Endothelial cell of hepatic sinusoid (primary cell): ENCODE results near the gene UCN.
"Not testable (repeated sequence)": the region's sequence is repeated elsewhere in the genome, so short reads cannot be mapped to it uniquely, and the experiment has no call there.

Experiments used
- in situ Hi-C: cut with HindIII; loops from 2 replicates; pipeline ENCODE4 v1.10.0; 2017; ENCODE audit warnings: low sequenced_read_pairs

Gene UCN

DNA sequence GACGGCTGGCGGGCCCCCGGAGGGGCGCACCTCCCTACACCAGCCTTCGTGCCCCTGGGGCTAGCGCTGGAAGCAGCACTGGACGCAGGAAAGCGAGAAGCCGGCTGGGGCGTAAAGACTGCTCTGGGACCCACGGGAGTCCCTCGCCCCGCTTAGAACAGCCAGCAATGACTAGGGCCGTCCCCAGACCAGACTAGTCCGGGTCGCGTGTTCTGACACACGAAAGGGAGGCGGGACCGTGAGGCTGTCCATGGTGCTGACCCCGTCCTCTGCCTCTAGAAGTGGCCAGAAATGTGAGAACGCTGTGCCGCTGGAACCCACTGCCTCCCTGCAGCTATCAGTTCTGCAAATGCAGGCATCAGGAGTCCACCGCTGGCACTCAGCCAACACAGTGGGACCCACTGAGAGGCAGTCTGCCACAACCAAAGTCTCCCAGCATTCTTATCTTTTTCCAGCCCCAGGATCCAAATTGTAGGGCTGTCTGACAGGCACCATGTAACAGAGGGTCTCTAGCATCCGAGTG lies at the start of gene UCN:
TSS of gene UCN (minus strand) at position 87 of the 523 bp plus-strand sequence. CDS start 550 bp downstream, outside the sequence.
- in situ Hi-C loops: no loop called here

DNA sequence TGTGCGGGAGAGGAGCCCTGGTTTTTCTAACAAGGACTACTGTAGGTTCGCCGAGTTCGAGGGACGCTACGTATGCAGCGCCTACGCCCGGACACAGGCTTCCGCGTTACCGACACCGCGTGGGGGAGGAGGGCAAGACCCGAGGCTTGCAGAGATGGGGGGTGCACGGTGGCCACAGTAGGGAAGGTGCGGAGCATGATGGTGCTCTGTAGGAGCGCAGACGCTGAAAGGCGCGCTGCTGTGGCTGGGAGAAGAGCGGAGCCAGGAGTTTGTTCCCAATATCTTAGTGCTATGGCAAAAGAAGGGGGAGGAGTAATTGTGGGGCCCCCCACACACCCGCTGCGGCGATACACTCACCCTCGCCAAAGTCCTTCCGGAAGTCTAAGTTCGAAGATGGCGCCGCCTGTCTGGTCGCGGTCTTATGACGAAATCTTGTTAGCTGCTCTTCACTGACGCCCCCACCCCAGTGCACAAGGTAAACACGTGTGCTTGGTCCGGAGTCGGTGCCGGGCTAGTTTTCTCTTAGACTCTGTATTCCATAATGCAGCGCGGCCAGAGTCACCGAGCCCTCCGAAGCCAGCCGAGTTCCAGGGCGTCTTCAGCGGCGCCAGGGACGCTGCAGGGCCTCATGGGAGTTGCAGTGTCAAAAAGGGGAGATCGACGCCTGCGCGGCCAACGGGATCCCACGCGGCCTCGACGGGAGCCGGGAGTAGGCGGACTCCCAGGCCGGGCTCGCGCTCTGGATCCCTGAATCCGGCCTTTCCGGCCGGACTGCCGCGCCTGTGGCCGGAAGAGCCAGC lies 48.3 kb upstream of the UCN start, which contains the start of gene GTF3C2:
TSS of gene GTF3C2 (minus strand) at position 383 of the 800 bp plus-strand sequence. CDS start 13,210 bp downstream, outside the sequence.
- in situ Hi-C loops: no loop called here

- in situ Hi-C loops: no loop called here
Measured at GRCh38 chr2:27356056-27356381, 47.8 kb upstream of the UCN start.

- in situ Hi-C loops: no loop called here
Measured at GRCh38 chr2:27354597-27354927, 46.3 kb upstream of the UCN start.

- in situ Hi-C loops: no loop called here
Measured at GRCh38 chr2:27353762-27354596, 45.7 kb upstream of the UCN start.

GRCh38 chr2:27353386-27353761 lies 45.1 kb upstream of the UCN start:
- in situ Hi-C loops: not testable (repeated sequence)

GRCh38 chr2:27351802-27352598 lies 43.8 kb upstream of the UCN start:
- in situ Hi-C loops: no loop called here

GRCh38 chr2:27350106-27350693 lies 42.0 kb upstream of the UCN start:
- in situ Hi-C loops: no loop called here

DNA sequence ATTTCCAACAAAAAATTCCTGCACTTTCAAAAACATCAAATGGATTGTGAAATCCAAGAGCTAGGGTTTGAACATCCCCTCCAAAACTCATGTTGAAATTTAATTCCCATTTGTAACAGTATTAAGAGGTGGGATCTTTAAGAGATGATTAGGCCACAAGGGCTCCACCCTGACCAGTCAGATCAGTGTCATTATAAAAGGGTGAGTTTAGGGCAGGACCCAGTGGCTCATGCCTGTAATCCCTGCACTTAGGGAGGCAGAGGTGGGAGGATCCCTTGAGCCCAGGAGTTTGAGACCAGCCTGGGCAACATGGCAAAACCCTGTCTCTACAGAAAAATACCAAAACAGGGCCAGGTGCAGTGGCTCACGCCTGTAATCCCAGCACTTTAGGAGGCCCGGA lies 39.4 kb upstream of the UCN start:
- in situ Hi-C loops: no loop called here

DNA sequence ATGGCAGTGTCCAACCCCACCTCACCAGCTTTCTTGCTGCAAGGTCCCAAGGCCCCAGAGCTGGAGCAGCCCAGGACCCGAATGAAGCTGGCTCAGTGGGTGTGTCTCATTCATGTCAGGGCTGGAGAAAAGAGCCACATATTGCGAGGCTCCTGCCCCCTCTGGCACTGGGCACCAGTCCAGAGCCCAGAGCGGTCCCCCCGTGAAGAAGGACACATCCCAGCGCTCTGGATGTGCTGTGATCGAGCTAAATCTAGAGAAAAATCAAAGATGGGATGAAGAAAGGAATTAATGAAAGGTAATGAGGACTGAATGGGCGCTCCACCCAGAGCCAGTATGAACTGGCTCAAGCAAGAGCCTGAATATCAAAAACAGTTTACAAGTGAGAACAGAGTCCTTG lies 27.9 kb upstream of the UCN start:
- in situ Hi-C loops: no loop called here

DNA sequence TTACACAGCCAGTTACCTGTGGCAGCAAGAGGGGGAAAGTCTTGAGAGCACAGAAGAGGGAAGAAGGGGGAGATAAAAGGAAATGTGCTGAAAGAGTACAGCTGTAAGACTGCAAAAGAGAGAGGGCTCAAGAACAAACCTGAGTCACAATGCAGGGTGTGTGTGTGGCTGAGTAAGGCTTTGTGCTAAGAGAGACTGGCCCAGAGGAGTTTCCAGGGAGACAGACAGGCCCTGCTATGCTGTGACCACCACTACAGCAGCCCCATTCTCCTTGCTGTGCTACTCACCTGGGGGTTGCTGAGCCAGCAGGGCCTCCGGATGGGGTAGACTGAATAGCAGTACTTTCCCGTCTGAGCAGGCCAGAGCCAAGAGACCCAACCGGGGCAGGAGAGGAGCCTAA lies 27.1 kb upstream of the UCN start:
- in situ Hi-C loops: no loop called here

GRCh38 chr2:27324720-27325119 lies 16.5 kb upstream of the UCN start:
- in situ Hi-C loops: no loop called here

DNA sequence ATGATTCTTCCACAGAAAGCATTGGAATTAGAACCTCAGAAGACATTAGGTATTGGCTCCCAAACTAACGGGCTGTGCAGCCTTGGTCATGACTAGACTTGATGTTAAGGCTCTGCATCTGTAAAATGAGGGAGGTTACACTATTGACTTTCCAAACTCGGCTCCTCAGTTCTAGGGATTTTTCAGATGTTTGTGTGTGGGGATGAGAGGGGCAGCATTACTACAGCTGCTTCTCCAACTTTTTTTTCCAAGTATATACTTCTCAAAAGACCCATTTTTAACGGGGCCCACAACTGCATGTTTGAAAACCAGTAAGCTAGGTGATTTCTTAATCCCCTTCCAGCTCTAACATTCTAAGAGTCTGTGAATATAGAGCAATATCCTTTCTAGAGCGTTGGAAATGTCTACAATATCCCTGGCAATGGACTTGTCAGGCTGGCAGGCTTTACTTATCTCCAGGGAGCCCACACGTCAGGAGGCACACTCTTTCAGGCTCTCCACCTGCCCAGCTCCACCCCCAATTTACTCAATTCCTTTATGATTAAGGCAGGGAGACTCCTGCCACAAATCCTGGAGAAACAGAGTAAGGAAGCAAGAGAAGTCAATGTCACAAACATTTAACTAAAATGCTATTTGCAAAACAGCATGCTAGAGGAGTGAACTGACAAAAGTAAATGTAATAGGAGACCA lies 15.5 kb upstream of the UCN start:
- in situ Hi-C loops: no loop called here

DNA sequence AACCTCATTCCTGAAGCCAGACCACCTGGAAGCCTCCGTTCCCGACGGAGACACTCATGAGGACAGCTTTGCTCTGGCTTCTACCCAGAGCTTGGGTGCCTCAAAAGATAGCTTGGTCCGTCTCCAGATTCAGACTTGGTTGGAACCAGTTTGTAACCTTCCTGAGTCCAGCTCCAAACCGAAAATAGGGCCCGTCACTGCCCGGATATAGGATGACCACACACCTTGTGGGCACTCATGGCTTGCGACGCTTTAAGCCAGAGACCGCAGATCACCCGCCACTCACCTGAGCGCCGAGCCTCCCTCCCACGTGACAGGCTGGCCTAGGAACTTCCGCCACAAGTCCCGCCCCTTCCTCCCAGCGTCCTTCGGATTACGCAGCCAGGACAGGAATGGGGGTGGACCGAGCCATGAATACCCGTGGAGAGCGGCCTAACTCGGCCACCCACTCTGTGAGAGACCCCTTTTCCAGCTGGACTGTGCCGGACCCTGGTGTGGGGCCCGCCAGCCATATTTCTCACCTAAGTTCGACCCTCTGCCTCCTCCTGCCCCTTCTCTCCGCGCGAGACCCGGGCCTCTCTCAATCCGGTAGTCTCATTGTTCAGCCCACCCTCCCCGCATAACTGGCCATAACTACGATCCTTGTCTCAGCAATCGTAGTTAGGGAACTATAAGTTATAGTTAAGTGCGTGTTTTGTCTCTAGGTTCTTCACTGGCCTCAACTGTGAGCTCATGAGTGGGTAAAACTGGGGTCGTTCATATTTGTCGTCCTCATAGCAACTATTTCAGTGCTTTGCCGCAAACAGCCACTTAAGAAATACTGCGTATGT lies 14.7 kb upstream of the UCN start, which contains the start of gene MPV17:
TSS of gene MPV17 (minus strand) at position 332 of the 830 bp plus-strand sequence. CDS start 580 bp downstream, outside the sequence.
- in situ Hi-C loops: no loop called here

GRCh38 chr2:27322301-27322765 lies 14.1 kb upstream of the UCN start:
- in situ Hi-C loops: no loop called here

- in situ Hi-C loops: no loop called here
Measured at GRCh38 chr2:27320958-27321543, 12.8 kb upstream of the UCN start.

- in situ Hi-C loops: not testable (repeated sequence)
Measured at GRCh38 chr2:27319839-27320238, 11.6 kb upstream of the UCN start.

DNA sequence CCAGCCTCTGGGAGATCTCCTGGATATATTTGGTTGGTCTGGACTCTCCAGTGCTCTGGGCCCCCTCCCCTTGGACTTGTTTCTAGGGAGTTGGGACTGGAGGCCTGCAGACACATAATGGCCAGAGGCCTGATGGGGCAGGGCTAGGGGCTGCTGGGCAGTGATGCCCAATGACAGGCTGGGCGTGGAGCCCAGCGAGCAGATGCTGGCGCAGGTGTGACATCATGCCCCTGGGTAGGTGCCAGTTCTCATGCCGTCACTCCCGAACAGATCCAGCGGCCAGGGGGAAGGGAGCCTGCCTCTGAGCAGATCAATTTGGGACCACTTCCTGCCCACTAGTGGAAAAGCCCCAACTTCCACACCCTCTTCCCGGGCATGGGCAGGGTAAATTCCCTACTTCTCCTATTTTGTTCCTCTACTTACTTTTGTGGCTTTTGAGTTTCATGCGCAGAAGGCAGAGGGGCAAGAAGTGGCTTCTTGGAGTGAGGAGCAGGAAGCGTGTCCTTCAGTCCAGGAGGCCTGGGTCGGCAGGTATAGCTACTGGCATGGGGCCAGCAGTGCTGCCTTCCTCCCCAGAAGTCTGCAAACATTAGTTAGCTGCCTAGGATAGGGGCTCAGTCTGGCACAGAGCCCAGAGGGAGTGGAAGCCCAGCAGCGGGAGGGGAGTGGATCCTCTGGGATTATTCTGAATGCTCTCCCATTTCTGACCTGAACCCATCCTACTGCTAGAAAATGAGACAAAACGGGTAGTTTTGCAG lies 8.6 kb upstream of the UCN start:
- in situ Hi-C loops: no loop called here
